ENCODE results near the gene CEP55. TPM values are rescaled to one million over a fixed set of nuclear protein-coding genes. Genes with fewer than 3 reads are reported as not detected.
"Not testable (repeated sequence)": the region's sequence is repeated elsewhere in the genome, so short reads cannot be mapped to it uniquely, and the experiment has no call there.

CEP55 gene
- total and polyA plus RNA-seq, 4 donors: 0.43 to 2.8 (median 0.99) TPM

DNA sequence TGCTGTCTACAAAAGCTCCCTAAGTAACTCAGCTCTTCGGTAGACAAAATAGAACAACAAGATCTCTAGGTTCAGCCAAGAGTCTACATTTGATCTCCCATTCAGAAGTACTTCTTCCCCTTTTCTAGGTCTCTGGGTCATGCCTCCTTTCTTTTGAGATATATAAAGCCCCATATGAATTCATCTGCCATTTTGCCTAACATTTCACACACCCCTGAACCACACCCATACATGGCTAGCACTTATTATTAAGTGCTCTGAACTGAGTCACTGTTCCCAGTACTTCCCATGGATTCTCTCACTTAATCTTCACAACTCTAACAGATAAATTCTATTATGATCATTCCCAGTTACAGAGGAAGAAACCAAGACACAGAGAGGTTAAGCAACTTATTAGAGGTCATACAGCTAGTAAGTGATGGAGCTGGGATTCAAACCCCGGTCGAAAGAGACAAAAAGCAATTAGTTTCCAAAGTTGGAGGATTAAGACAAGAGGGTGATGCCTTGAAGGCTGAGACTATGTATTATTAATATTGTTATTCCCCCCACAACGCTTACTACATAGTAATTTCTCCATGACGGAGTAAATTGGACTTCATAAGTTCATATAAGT, 31.5 kb upstream of the CEP55 start:
- DNase-seq (no peak), ATAC-seq (ENCODE audit: low FRiP score) (no peak)
- intact Hi-C loops (cut with DNase I): loop anchor here (1.0 to 2.0 kb wide), 2 partner anchors 14 to 28 kb away; no protein-coding TSS in a partner anchor
- Histone ChIP-seq H3K36me3 (ENCODE audit: control insufficient read depth in 1 of 2, insufficient read depth in 2 of 2, low read length in 1 of 2) (no peaks in the 10 kb centered on the region), H3K27ac (ENCODE audit: low read depth in 1 of 2, low read length in 2 of 2) (peak overlapping the region; percentile 76 to 86), H3K27me3 (ENCODE audit: control insufficient read depth in 1 of 2, insufficient read depth in 2 of 2, low read length in 1 of 2) (no peaks in the 10 kb centered on the region), H3K4me3 (ENCODE audit: low read length in 2 of 2) (no peak overlapping the region), H3K9me3 (ENCODE audit: control insufficient read depth, low read length) (no peaks in the 10 kb centered on the region), H3K4me1 (ENCODE audit: control insufficient read depth in 1 of 2, insufficient read depth in 2 of 2, low read length in 2 of 2) (peaks cover 3 to 18% of the 10 kb centered on the region in 2 donors)
- 76 to 79% methylated on average over 5 of the region's 5 CpGs for WGBS, 2 donors

DNA sequence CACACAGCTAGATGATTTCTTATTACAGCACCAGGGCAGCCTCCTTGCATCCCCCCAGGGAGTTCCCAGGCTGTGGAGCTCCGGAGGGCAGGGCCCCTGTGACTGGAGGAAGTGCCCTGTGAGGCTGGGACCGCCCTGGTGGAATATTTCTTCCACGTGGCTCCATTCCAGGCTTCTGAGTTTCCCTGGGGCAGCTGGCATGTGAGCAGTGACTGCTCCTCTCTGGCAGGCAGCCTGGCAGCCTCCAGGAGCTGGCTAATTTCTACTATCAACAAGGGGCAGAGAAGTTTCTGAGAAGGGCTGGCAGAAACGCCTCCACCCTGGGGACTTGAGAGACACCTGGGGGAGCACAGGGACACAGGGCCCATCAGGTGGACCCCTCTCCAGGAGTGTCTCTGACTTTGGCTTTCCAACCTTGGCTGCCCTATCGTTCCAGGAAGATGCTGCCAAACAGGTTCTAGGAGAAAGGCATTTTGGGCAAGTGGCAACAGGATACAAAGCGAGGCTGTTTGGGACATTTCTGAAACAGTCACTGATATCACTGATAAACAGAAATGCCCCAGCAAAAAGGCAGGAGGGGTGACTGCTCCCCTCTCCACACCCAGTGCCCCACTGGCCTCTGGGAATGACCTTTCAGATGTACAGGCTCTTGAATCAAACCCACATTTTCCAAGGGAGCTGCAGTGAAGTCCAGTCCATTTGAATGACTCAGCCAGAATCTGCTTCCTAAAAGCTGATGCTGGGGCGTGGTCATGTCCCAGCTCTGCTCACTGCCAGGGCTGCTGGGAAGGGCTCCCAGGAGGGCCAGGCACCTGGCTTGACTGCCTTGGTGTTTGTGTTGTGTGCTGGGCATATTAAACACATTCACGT, 30.4 kb upstream of the CEP55 start:
- intact Hi-C loops (cut with DNase I): loop anchor here (1.0 to 2.0 kb wide), 2 partner anchors 13 to 29 kb away; no protein-coding TSS in a partner anchor
- Histone ChIP-seq H3K4me3 (ENCODE audit: low read length in 2 of 2) (no peak overlapping the region), H3K4me1 (ENCODE audit: control insufficient read depth in 1 of 2, insufficient read depth in 2 of 2, low read length in 2 of 2) (peaks cover 3 to 18% of the 10 kb centered on the region in 2 donors)

DNA sequence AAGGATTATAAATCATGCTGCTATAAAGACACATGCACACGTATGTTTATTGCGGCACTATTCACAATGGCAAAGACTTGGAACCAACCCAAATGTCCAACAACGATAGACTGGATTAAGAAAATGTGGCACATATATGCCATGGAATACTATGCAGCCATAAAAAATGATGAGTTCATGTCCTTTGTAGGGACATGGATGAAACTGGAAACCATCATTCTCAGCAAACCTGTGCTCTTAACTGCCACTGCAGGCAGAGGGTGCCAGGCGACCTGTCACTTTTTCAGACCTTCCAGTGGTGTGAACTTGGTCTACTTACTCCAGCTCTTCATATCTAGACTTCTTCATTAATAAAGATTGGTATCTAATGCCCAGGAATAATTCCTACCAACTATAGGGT, 28.8 kb upstream of the CEP55 start:
- intact Hi-C loops (cut with DNase I); H3K4me3 ChIP-seq (ENCODE audit: low read length in 2 of 2); H3K9me3 ChIP-seq (ENCODE audit: control insufficient read depth, low read length); DNase-seq; ATAC-seq (ENCODE audit: low FRiP score); H3K27me3 ChIP-seq (ENCODE audit: control insufficient read depth in 1 of 2, insufficient read depth in 2 of 2, low read length in 1 of 2); H3K36me3 ChIP-seq (ENCODE audit: control insufficient read depth in 1 of 2, insufficient read depth in 2 of 2, low read length in 1 of 2): not testable (repeated sequence)
- Histone ChIP-seq H3K27ac (ENCODE audit: low read depth in 1 of 2, low read length in 2 of 2) (peak overlapping the region; percentile 21 to 73), H3K4me1 (ENCODE audit: control insufficient read depth in 1 of 2, insufficient read depth in 2 of 2, low read length in 2 of 2) (peaks cover 5 to 18% of the 10 kb centered on the region in 2 donors)
- 73 to 86% methylated on average over 2 to 3 of the region's 4 CpGs for WGBS, 2 donors

More for the DNA sequence above, 30.4 kb upstream of the CEP55 start:
- Histone ChIP-seq H3K36me3 (ENCODE audit: control insufficient read depth in 1 of 2, insufficient read depth in 2 of 2, low read length in 1 of 2) (no peaks in the 10 kb centered on the region), H3K27me3 (ENCODE audit: control insufficient read depth in 1 of 2, insufficient read depth in 2 of 2, low read length in 1 of 2) (no peaks in the 10 kb centered on the region), H3K9me3 (ENCODE audit: control insufficient read depth, low read length) (no peaks in the 10 kb centered on the region), H3K27ac (ENCODE audit: low read depth in 1 of 2, low read length in 2 of 2) (peak overlapping the region; percentile 77 to 99)
- WGBS, 2 donors: 2 to 4% methylated on average over 8 of the region's 8 CpGs
- DNase-seq (peak; percentile 94 to 95), ATAC-seq (ENCODE audit: low FRiP score) (peak; percentile 87)

DNA sequence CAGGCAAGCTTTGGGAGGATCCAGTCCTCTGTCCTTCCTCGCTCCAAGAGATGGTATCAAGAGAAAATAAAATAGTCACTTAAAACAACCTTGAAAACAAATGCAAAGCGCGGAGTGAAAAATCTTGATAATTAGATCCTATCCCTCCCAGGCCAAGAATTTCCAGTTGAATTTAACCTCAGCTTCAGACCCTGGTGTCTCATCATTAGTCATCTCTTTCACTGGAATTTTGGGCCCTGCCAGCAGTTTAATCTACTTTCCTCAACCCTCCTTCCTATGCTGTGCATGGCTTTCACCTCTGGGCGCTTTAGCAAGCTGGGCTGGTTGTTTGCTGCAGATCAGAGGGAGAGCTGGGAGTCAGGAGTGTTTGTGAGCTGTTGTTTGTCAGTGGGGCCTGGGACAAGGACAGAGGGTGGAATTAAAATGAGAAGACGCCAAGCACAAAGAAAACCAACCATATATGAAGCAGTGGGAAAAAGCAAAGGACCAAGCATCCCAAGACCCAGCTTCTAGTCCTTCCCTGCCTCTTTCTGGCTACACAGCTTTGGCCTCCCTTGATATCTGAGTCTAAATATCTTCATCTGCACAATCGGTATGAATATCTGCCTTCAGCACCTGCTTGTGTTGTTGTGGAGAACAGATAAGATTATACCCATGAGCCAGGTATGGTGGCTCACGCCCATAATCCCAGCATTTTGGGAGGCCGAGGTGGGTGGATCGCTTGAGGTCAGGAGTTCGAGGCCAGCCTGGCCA, 27.8 kb upstream of the CEP55 start:
- peak in 1 of 2 donors; percentile 60 for DNase-seq
- intact Hi-C loops (cut with DNase I): no loop called here
- Histone ChIP-seq H3K27ac (ENCODE audit: low read depth in 1 of 2, low read length in 2 of 2) (peak overlapping the region; percentile 73 to 95), H3K4me3 (ENCODE audit: low read length in 2 of 2) (no peak overlapping the region), H3K36me3 (ENCODE audit: control insufficient read depth in 1 of 2, insufficient read depth in 2 of 2, low read length in 1 of 2) (no peaks in the 10 kb centered on the region), H3K4me1 (ENCODE audit: control insufficient read depth in 1 of 2, insufficient read depth in 2 of 2, low read length in 2 of 2) (peaks cover 5 to 18% of the 10 kb centered on the region in 2 donors), H3K27me3 (ENCODE audit: control insufficient read depth in 1 of 2, insufficient read depth in 2 of 2, low read length in 1 of 2) (no peaks in the 10 kb centered on the region), H3K9me3 (ENCODE audit: control insufficient read depth, low read length) (no peaks in the 10 kb centered on the region)
- ATAC-seq (ENCODE audit: low FRiP score): no peak
- 73 to 78% methylated on average over 10 of the region's 10 CpGs for WGBS, 2 donors

DNA sequence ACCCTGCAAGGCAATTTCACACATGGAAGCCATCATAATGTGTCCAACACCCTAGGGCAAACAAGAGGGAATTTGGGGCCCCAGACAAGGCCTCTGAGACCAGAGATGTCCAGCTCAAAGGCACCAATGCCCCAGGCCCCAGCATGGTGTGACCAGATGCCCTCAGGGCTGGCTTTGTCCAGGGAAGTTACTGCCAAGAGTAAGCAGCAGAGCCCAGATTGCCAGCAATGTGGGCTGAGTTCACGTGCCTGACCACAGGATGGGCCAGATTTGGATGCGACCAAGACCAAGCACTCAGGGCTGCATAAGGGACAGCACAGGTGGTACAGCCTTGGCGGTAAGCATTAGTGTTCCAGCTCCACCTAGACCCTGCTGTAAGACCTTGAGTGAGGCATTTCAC, 27.0 kb upstream of the CEP55 start:
- H3K36me3 ChIP-seq (ENCODE audit: control insufficient read depth in 1 of 2, insufficient read depth in 2 of 2, low read length in 1 of 2): no peaks in the 10 kb centered on the region
- H3K4me1 ChIP-seq (ENCODE audit: control insufficient read depth in 1 of 2, insufficient read depth in 2 of 2, low read length in 2 of 2): peaks cover 7 to 15% of the 10 kb centered on the region in 2 donors
- ATAC-seq (ENCODE audit: low FRiP score) (no peak), DNase-seq (peak in 1 of 2 donors; percentile 51)
- H3K27ac ChIP-seq (ENCODE audit: low read depth in 1 of 2, low read length in 2 of 2): peak overlapping the region in 1 of 2 donors; percentile 7
- intact Hi-C loops (cut with DNase I): no loop called here
- no peaks in the 10 kb centered on the region for H3K9me3 ChIP-seq (ENCODE audit: control insufficient read depth, low read length)
- 44 to 47% methylated on average over 3 of the region's 3 CpGs for WGBS, 2 donors
- H3K4me3 ChIP-seq (ENCODE audit: low read length in 2 of 2): no peak overlapping the region
- no peaks in the 10 kb centered on the region for H3K27me3 ChIP-seq (ENCODE audit: control insufficient read depth in 1 of 2, insufficient read depth in 2 of 2, low read length in 1 of 2)

DNA sequence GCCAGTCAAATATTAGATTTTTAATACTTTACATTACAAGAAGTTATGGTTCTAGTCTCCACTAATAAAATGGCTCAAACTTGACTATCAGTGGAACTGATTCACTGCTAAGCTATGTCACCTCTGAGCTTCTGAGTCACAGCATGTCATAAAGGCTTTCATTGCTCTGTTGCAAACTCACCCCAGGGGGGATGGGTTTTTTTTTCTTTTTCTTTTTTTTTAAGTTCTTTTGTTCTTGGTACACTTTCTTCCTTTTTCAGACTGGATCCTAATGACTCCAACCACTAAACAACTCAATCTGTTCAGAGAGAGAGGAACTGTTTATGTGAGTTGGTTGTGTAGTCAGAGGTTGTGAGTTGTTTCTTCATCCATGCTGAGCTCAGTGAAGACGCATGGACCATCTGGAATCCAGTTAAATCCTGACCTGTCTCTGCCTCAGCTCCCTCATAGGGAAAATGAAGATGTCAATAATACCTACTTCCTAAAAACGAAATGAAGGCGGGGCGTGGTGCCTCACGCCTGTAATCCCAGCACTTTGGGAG, 25.2 kb upstream of the CEP55 start:
- H3K27ac ChIP-seq (ENCODE audit: low read depth in 1 of 2, low read length in 2 of 2): peak overlapping the region in 1 of 2 donors; percentile 80
- intact Hi-C loops (cut with DNase I): no loop called here
- H3K4me1 ChIP-seq (ENCODE audit: control insufficient read depth in 1 of 2, insufficient read depth in 2 of 2, low read length in 2 of 2): peaks cover 10 to 13% of the 10 kb centered on the region in 2 donors
- no peak overlapping the region for H3K4me3 ChIP-seq (ENCODE audit: low read length in 2 of 2)
- no peaks in the 10 kb centered on the region for H3K9me3 ChIP-seq (ENCODE audit: control insufficient read depth, low read length)
- H3K36me3 ChIP-seq (ENCODE audit: control insufficient read depth in 1 of 2, insufficient read depth in 2 of 2, low read length in 1 of 2): no peaks in the 10 kb centered on the region
- H3K27me3 ChIP-seq (ENCODE audit: control insufficient read depth in 1 of 2, insufficient read depth in 2 of 2, low read length in 1 of 2): no peaks in the 10 kb centered on the region
- 87 to 93% methylated on average over 5 of the region's 5 CpGs for WGBS, 2 donors
- peak; percentile 70 for ATAC-seq (ENCODE audit: low FRiP score)
- DNase-seq: no peak

DNA sequence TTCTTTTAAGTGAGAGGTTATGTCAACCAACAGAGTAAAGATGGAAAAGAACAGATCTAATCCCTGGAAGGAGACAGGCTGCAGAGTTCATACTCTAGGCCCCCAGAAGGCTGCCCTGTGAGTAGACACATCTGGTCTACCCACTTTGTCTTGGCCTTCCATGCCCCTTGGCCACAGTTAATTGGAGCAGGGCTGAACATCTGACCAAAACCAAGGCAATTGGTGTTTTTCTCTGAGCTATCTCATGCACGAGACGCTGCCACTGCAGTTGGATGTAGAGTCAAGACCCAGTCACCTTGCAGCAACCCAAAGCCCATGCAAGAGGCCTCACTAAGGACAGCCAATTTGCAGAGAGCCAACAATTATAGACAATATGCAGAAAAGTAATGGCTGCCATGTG, 23.3 kb upstream of the CEP55 start:
- intact Hi-C loops (cut with DNase I): no loop called here
- 89 to 96% methylated on average over 2 of the region's 2 CpGs for WGBS, 2 donors
- peaks cover 11 to 12% of the 10 kb centered on the region in 2 donors for H3K4me1 ChIP-seq (ENCODE audit: control insufficient read depth in 1 of 2, insufficient read depth in 2 of 2, low read length in 2 of 2)

DNA sequence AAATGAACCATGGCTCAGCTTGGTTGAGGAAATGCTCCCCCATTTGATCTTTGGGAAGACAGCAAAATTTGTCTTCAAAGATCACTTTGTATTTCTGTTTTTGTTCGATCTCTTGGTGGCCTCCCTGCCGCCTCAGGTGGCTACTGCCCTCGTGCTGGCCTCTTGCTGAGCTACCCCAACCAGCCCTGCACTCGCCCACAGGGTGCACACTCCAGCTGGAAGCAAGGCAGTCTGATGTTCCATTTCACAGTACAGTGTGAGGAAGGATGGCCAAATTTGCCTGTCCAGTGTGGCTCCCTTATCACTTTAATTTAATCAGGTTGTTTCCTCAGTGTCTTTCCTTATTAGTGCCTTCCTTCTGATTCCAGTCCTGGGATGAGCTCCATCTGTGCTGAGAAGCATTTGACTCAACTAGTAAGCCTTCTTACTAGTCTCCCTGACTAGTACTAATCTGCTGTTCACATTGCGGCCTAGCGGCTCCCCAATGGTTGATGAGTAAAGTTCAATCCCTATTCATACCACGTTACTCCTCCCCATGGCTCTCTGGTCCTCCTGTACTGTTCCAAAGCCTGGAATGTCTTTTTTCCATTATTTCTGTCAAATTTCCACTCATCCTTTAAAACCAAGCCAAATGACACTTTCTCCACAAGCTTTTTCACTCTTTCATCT, 22.5 kb upstream of the CEP55 start:
- intact Hi-C loops (cut with DNase I): no loop called here
- Histone ChIP-seq H3K27ac (ENCODE audit: low read depth in 1 of 2, low read length in 2 of 2) (peak overlapping the region in 1 of 2 donors; percentile 5), H3K4me3 (ENCODE audit: low read length in 2 of 2) (no peak overlapping the region), H3K27me3 (ENCODE audit: control insufficient read depth in 1 of 2, insufficient read depth in 2 of 2, low read length in 1 of 2) (no peaks in the 10 kb centered on the region), H3K9me3 (ENCODE audit: control insufficient read depth, low read length) (no peaks in the 10 kb centered on the region), H3K36me3 (ENCODE audit: control insufficient read depth in 1 of 2, insufficient read depth in 2 of 2, low read length in 1 of 2) (no peaks in the 10 kb centered on the region), H3K4me1 (ENCODE audit: control insufficient read depth in 1 of 2, insufficient read depth in 2 of 2, low read length in 2 of 2) (peaks cover 5 to 9% of the 10 kb centered on the region in 2 donors)
- DNase-seq: no peak
- ATAC-seq (ENCODE audit: low FRiP score): no peak
- 77 to 79% methylated on average over 7 of the region's 7 CpGs for WGBS, 2 donors

More for the DNA sequence above, 23.3 kb upstream of the CEP55 start:
- H3K27ac ChIP-seq (ENCODE audit: low read depth in 1 of 2, low read length in 2 of 2): no peak overlapping the region
- H3K36me3 ChIP-seq (ENCODE audit: control insufficient read depth in 1 of 2, insufficient read depth in 2 of 2, low read length in 1 of 2): no peaks in the 10 kb centered on the region
- H3K27me3 ChIP-seq (ENCODE audit: control insufficient read depth in 1 of 2, insufficient read depth in 2 of 2, low read length in 1 of 2): no peaks in the 10 kb centered on the region
- DNase-seq (no peak), ATAC-seq (ENCODE audit: low FRiP score) (no peak)
- no peaks in the 10 kb centered on the region for H3K9me3 ChIP-seq (ENCODE audit: control insufficient read depth, low read length)
- no peak overlapping the region for H3K4me3 ChIP-seq (ENCODE audit: low read length in 2 of 2)

All from aorta (tissue), 5 donors.